ENCODE data around the gene BNIPL. TPM values are rescaled to one million over a fixed set of nuclear protein-coding genes. Genes with fewer than 3 reads are reported as not detected.

The BNIPL gene
- total RNA-seq, 1 donor from 2014 or later: 13.7 TPM

- DNase-seq (ENCODE audit: low spot score): no peak
Measured at GRCh38 chr1:151056149-151056548, 19.8 kb downstream of the BNIPL start.

GRCh38 chr1:151058692-151059091 is 22.3 kb downstream of the BNIPL start:
- DNase-seq (ENCODE audit: low spot score): peak; percentile 74

- peak; percentile 90 for DNase-seq (ENCODE audit: low spot score)
Measured at GRCh38 chr1:151059109-151060006, 23.0 kb downstream of the BNIPL start, which contains the start of gene CDC42SE1. CDC42SE1 (minus strand) TSS chr1:151059622; CDS start chr1:151055730, 3,892 bp downstream.

- DNase-seq (ENCODE audit: low spot score): peak; percentile 94
Measured at GRCh38 chr1:151060007-151060656, 23.7 kb downstream of the BNIPL start, which contains the start of gene MLLT11. MLLT11 (plus strand) TSS chr1:151060397; CDS start chr1:151067225, 6,828 bp downstream.

DNA sequence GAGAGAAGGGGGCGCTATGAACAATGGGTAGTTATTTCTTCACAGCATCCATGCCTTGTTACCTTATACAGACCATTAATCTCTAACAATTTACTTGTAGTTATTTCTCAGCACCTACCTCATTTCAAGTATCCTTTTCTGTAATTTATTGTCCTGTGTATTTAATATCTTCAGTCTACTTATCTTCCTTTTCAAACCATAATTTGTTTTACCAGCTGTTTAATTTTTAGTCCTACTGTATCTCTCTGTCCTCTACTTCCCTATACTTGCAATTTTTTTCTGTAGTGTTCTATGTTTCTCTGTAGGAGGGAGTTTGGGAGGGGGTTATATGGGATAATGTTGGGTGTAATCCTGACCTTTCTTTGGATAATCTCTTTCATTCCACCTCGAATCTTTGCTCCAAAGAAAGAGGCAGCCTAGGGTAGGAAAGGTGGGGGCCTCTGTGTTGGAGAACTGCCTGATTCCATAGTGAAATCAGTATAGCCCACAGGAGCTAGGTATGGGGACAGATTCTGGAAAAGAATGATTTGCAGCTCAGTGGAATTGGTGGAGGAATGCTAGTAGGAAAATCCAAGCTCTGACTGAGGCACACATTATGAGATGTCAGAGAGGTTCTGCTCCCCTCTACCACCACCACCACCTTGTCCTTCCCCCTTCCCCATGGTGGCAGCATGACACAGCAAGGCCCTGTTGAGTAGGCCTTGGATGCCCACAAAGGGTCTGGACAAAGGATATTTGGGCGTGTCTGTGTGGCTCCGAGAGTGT is 24.5 kb downstream of the BNIPL start:
- DNase-seq (ENCODE audit: low spot score): no peak

DNA sequence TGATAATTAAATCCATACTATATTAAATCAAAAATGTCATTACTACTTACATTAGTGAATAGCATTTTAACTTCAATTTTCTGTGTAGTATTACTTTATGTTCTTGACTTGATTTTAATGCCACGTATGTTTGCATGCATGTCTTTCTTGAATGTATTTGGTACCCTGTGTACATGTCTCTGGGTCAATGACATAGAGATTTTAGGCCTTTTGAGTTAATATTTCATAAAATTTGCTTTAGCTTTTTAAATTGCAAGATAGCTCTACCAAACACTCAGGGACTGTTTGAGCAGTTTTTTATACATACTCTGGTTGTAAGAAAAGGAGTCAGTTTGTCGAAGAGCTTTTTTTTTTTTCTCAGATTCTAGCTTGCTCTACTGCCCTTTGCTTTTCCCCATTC is 25.3 kb downstream of the BNIPL start:
- DNase-seq (ENCODE audit: low spot score): no peak

GRCh38 chr1:151062741-151063371 is 26.5 kb downstream of the BNIPL start:
- peak; percentile 82 for DNase-seq (ENCODE audit: low spot score)

GRCh38 chr1:151065089-151065645 is 28.8 kb downstream of the BNIPL start:
- no peak for DNase-seq (ENCODE audit: low spot score)

- no peak for DNase-seq (ENCODE audit: low spot score)
Measured at GRCh38 chr1:151067185-151067584, 30.8 kb downstream of the BNIPL start.

DNA sequence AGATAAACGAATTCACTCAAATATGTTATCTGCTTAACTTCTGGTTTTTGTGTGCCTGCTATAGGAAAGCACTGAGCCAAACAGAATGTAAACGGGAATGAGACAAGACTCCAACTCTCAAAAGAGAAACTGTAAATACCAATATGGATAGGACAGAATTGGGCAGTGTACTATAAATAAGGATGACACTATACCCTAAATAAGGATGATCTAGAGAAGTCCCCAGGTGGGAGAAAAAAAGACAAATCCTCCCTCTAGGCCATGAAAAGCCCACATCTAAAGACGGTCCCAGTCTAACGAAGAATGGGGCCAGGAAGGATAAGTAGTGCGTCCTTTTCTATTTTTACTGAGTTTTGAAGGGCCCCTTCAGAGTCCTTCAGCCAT is 32.7 kb downstream of the BNIPL start:
- DNase-seq (ENCODE audit: low spot score): no peak

GRCh38 chr1:151070474-151071276 is 34.3 kb downstream of the BNIPL start, which contains the start of gene GABPB2:
GABPB2 (plus strand) TSS chr1:151070761; CDS start chr1:151088190, 17,429 bp downstream.
- DNase-seq (ENCODE audit: low spot score): peak; percentile 96

- DNase-seq (ENCODE audit: low spot score): no peak
Measured at GRCh38 chr1:151072224-151072623, 35.8 kb downstream of the BNIPL start.

GRCh38 chr1:151085953-151086559 is 49.7 kb downstream of the BNIPL start:
- no peak for DNase-seq (ENCODE audit: low spot score)

Other genes starting within 250 kb of the BNIPL start
- gene CTSK, start 228.3 kb upstream of the BNIPL start, total RNA-seq (ENCODE audit: insufficient read depth, low replicate concordance): 7.0 TPM
- 35.4 TPM for gene ARNT, start 160.0 kb upstream of the BNIPL start, total RNA-seq (ENCODE audit: insufficient read depth, low replicate concordance)
- not detected for gene CTXND2, start 149.4 kb upstream of the BNIPL start, total RNA-seq (ENCODE audit: insufficient read depth, low replicate concordance)
- gene SETDB1, start 110.2 kb upstream of the BNIPL start, total RNA-seq (ENCODE audit: insufficient read depth, low replicate concordance): 38.8 TPM
- 55.9 TPM for gene CERS2, start 61.8 kb upstream of the BNIPL start, total RNA-seq (ENCODE audit: insufficient read depth, low replicate concordance)
- gene ANXA9, start 54.3 kb upstream of the BNIPL start, total RNA-seq (ENCODE audit: insufficient read depth, low replicate concordance): not detected
- 13.5 TPM for gene MINDY1, start 29.7 kb upstream of the BNIPL start, total RNA-seq (ENCODE audit: insufficient read depth, low replicate concordance)
- 22.6 TPM for gene PRUNE1, start 28.1 kb upstream of the BNIPL start, total RNA-seq (ENCODE audit: insufficient read depth, low replicate concordance)
- gene C1orf56, start 11.2 kb downstream of the BNIPL start, total RNA-seq (ENCODE audit: insufficient read depth, low replicate concordance): 2.4 TPM
- 33.5 TPM for gene CDC42SE1, start 23.0 kb downstream of the BNIPL start, total RNA-seq (ENCODE audit: insufficient read depth, low replicate concordance)
- gene MLLT11, start 23.8 kb downstream of the BNIPL start, total RNA-seq (ENCODE audit: insufficient read depth, low replicate concordance): 4.1 TPM
- 11.1 TPM for gene GABPB2, start 34.2 kb downstream of the BNIPL start, total RNA-seq (ENCODE audit: insufficient read depth, low replicate concordance)
- 4.8 TPM for gene SEMA6C, start 110.0 kb downstream of the BNIPL start, total RNA-seq (ENCODE audit: insufficient read depth, low replicate concordance)
- gene TNFAIP8L2, start 120.1 kb downstream of the BNIPL start, total RNA-seq (ENCODE audit: insufficient read depth, low replicate concordance): 2.2 TPM
- 4.8 TPM for gene LYSMD1, start 129.3 kb downstream of the BNIPL start, total RNA-seq (ENCODE audit: insufficient read depth, low replicate concordance)
- gene SCNM1, start 129.6 kb downstream of the BNIPL start, total RNA-seq (ENCODE audit: insufficient read depth, low replicate concordance): 10.1 TPM
- gene TMOD4, start 139.4 kb downstream of the BNIPL start, total RNA-seq (ENCODE audit: insufficient read depth, low replicate concordance): not detected
- 61.4 TPM for gene VPS72, start 153.6 kb downstream of the BNIPL start, total RNA-seq (ENCODE audit: insufficient read depth, low replicate concordance)
- gene PIP5K1A, start 162.0 kb downstream of the BNIPL start, total RNA-seq (ENCODE audit: insufficient read depth, low replicate concordance): 61.9 TPM
- gene PSMD4, start 218.1 kb downstream of the BNIPL start, total RNA-seq (ENCODE audit: insufficient read depth, low replicate concordance): 134 TPM
- gene ZNF687, start 245.7 kb downstream of the BNIPL start, total RNA-seq (ENCODE audit: insufficient read depth, low replicate concordance): 11.1 TPM

Measured in umbilical cord (tissue), 2 donors.